Psoas muscle (tissue), 8 donors: ENCODE data around the gene MDFIC. TPM values are rescaled to one million over a fixed set of nuclear protein-coding genes. Genes with fewer than 3 reads are reported as not detected.

Experiments
- ATAC-seq, 4 donors: fragments of 200-7000 bp; cut with Tn5 transposase; one replicate each; pipeline ENCODE4 v1.9.1; 2020; ENCODE audit warnings: moderate library complexity in 3 of 4, mild to moderate bottlenecking in 2 of 4
- DNase-seq, 2 donors: peaks; one replicate each; pipeline ENCODE4 v3.0.0-alpha.2; 2020
- H3K27ac ChIP-seq: fragments of 200-600 bp; one replicate; pipeline ENCODE4 v1.8.0; 2022
- H3K27me3 ChIP-seq, 3 donors: fragments of 200-600 bp in 1 of 3; one replicate each; pipeline versions ENCODE4 v1.6.1 to v1.8.0; 2013 to 2022; ENCODE audit warnings: low read length in 2 of 3, mild to moderate bottlenecking in 2 of 3, moderate library complexity in 1 of 3; ENCODE audit not compliant: insufficient read depth in 3 of 3
- H3K36me3 ChIP-seq, 2 donors: fragments of 200-600 bp in 1 of 2; one replicate each; pipeline versions ENCODE4 v1.6.1 to v1.8.0; 2013 to 2022; ENCODE audit warnings: low read depth in 1 of 2, mild to moderate bottlenecking in 1 of 2, moderate library complexity in 1 of 2; ENCODE audit not compliant: insufficient read depth in 1 of 2
- H3K4me1 ChIP-seq: fragments of 200-600 bp; one replicate; pipeline ENCODE4 v1.8.0; 2022
- H3K4me3 ChIP-seq: fragments of 200-600 bp; one replicate; pipeline ENCODE4 v1.8.0; 2022; ENCODE audit warnings: mild to moderate bottlenecking
- H3K9me3 ChIP-seq: fragments of 200-600 bp; one replicate; pipeline ENCODE4 v1.8.0; 2022
- CTCF ChIP-seq: fragments of 200-600 bp; IDR thresholded peaks from one replicate; pipeline ENCODE4 v1.8.0; 2022; ENCODE audit warnings: antibody characterized with exemption
- WGBS, 3 donors: extraction: QIAGEN DNeasy Blood & Tissue Kit; methylation state at CpG; one replicate each; pipeline versions ENCODE4 v1.1.6 to v1.1.7; 2013; 5-methylcytosine and 5-hydroxymethylcytosine counted together
- intact Hi-C, 2 donors: fragments of 100-400 bp; cut with DNase I; formaldehyde crosslinking; loops; one replicate each; pipeline versions ENCODE4 v1.11.0 to v1.14.2; 2022
- polyA plus RNA-seq, 3 donors: library from polyadenylated mRNA; stranded (reverse); fragments of 200-250 nt; gene quantifications; one replicate each; pipeline ENCODE4 v1.2.3, GENCODE V29; 2013
- total RNA-seq, 4 donors: library from RNA; stranded (reverse); fragmentation: NEBNext Ultra II Directional in 2 of 4; extraction: Animal tissue kit (Norgen Biotek cat#: 25700) in 2 of 4; gene quantifications; one replicate each; pipeline versions ENCODE4 v1.2.1 to v1.2.4, GENCODE V29; 2021 to 2023
- donor health status: healthy with polysubstance abuse.
- donor health status: DM: no; HTN: no; CAD: no; lungs with moderate emphysema.
- donor health status: Bipolar disorder and iron deficiency.
- donor health status: healthy.
- donor health status: DM: yes; HTN: yes; CAD: no.
- donor health status: DM: no; HTN: no; CAD: no.
- donor health status: DM: no; HTN: no; CAD: no.
- donor health status: DM: yes; HTN: yes; CAD: no.

MDFIC gene
- total and polyA plus RNA-seq, 7 donors = 2.7 to 14.6 (median 7.1) TPM

GRCh38 chr7:114944745-114945625 lies 23.1 kb downstream of the MDFIC start:
- peaks cover 0 to 3% of the 10 kb centered on the region in 2 donors for H3K36me3 ChIP-seq
- peak overlapping the region; percentile 61 for H3K4me3 ChIP-seq
- WGBS, 3 donors = 17 to 26% (median 17%) methylated on average over 19 of the region's 19 CpGs
- no peaks in the 10 kb centered on the region for H3K9me3 ChIP-seq
- peaks cover 14% of the 10 kb centered on the region for H3K4me1 ChIP-seq
- ATAC-seq (peak; percentile 90 to 99 (median 98)), DNase-seq (peak; percentile 84 to 92)
- peak overlapping the region; percentile 72 for H3K27ac ChIP-seq
- no peak for TF ChIP-seq CTCF
- no peaks in the 10 kb centered on the region for H3K27me3 ChIP-seq
- intact Hi-C loops = loop anchor here in 1 of 2 donors (5.0 kb wide), 1 partner anchor 32 kb away; no protein-coding TSS in a partner anchor

GRCh38 chr7:114949231-114949630 lies 27.3 kb downstream of the MDFIC start:
- Histone ChIP-seq H3K27me3 (no peaks in the 10 kb centered on the region), H3K27ac (no peak overlapping the region), H3K4me3 (no peak overlapping the region), H3K36me3 (peaks cover 0 to 3% of the 10 kb centered on the region in 2 donors), H3K9me3 (no peaks in the 10 kb centered on the region), H3K4me1 (peaks cover 11% of the 10 kb centered on the region)
- intact Hi-C loops = no loop called here
- 88 to 95% (median 93%) methylated on average over 1 of the region's 1 CpG for WGBS, 3 donors
- ATAC-seq (no peak), DNase-seq (no peak)
- TF ChIP-seq CTCF = no peak

DNA sequence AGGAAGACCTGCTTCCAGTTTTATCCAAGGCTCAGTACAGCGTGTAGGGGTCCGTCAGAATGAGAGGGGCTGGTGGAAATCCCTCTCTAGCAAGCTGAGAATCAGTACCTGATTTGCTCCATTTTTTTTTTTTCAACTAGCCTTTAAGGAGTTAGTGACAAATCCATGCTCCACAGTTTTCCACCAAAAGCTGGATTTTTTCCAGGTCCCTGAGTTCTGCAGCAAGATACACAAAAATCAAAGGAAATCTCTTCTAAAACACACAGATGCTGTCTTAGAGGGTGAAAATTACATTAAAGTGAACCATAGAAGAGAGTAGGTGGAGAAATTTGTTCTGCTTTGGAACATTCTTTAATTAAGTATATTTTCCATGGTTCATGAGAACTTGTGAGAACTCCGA lies 30.4 kb downstream of the MDFIC start:
- Histone ChIP-seq H3K9me3 (no peaks in the 10 kb centered on the region), H3K27me3 (no peaks in the 10 kb centered on the region), H3K36me3 (no peaks in the 10 kb centered on the region), H3K4me3 (no peak overlapping the region), H3K27ac (no peak overlapping the region), H3K4me1 (no peaks in the 10 kb centered on the region)
- no peak for DNase-seq
- WGBS, 3 donors = 53 to 72% (median 62%) methylated on average over 3 of the region's 3 CpGs
- ATAC-seq = no peak
- intact Hi-C loops = no loop called here
- no peak for TF ChIP-seq CTCF

DNA sequence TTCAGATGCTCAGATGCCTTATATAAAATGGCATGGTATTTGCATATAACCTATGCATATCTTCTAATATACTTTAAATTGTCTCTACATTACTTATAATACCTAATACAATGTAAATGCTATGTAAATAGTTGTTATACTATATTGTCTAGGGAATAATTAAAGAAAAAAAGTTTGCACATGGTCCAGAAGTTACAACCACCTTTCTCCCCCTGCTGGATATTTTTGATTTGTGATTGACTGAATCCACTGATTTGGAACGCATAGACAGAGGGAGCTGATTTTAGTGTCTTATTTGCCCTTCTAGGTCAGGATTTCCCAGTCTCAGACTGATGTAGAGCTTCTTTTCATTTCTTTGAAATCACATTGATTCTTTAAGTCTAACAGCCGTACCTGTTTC lies 31.8 kb downstream of the MDFIC start:
- 95 to 98% (median 96%) methylated on average over 2 of the region's 2 CpGs for WGBS, 3 donors
- no peaks in the 10 kb centered on the region for H3K9me3 ChIP-seq
- no peak overlapping the region for H3K27ac ChIP-seq
- H3K27me3 ChIP-seq = no peaks in the 10 kb centered on the region
- no peaks in the 10 kb centered on the region for H3K36me3 ChIP-seq
- ATAC-seq (no peak), DNase-seq (no peak)
- no peaks in the 10 kb centered on the region for H3K4me1 ChIP-seq
- TF ChIP-seq CTCF = no peak
- no peak overlapping the region for H3K4me3 ChIP-seq
- intact Hi-C loops = no loop called here

GRCh38 chr7:114956702-114957101 lies 34.8 kb downstream of the MDFIC start:
- H3K36me3 ChIP-seq = no peaks in the 10 kb centered on the region
- H3K27ac ChIP-seq = no peak overlapping the region
- no peak overlapping the region for H3K4me3 ChIP-seq
- intact Hi-C loops = no loop called here
- H3K4me1 ChIP-seq = no peaks in the 10 kb centered on the region
- TF ChIP-seq CTCF = no peak
- no peaks in the 10 kb centered on the region for H3K27me3 ChIP-seq
- ATAC-seq (no peak), DNase-seq (no peak)
- no peaks in the 10 kb centered on the region for H3K9me3 ChIP-seq
